GM19099 (cell line): ENCODE measurements around the gene KRTAP5-11.

Experiments
- POLR2A ChIP-seq: IDR thresholded peaks from 3 replicates; pipeline ENCODE4 v1.6.1; 2011; ENCODE audit warnings: low read depth; ENCODE audit not compliant: insufficient read length; ENCODE audit errors: extremely low read depth

The KRTAP5-11 gene

GRCh38 chr11:71582309-71582895 lies at the start of gene KRTAP5-11:
TSS of gene KRTAP5-11 (minus strand) at chr11:71582875. CDS start at chr11:71582837, 38 bp downstream.
- no peak for TF ChIP-seq POLR2A

DNA sequence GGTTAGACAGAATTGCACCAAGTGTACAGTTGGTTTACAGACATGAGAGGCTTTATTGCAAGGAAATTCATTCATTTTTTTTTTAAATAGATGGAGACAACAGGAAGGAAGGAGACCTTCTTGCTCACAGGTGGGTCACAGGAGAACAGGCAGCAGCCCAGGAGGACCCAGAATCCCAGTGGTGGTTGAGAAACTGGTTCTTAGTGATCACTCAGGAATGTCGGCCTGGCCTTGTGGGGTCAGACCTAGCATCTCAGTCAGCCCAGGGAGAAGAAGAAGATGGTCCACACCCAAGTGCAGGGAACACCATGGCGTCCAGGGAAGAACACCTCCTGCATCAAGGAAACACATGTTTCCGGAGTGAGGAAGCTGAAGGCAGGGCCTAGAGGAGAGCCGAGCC lies 849 bp downstream of the KRTAP5-11 start:
- no peak for TF ChIP-seq POLR2A

DNA sequence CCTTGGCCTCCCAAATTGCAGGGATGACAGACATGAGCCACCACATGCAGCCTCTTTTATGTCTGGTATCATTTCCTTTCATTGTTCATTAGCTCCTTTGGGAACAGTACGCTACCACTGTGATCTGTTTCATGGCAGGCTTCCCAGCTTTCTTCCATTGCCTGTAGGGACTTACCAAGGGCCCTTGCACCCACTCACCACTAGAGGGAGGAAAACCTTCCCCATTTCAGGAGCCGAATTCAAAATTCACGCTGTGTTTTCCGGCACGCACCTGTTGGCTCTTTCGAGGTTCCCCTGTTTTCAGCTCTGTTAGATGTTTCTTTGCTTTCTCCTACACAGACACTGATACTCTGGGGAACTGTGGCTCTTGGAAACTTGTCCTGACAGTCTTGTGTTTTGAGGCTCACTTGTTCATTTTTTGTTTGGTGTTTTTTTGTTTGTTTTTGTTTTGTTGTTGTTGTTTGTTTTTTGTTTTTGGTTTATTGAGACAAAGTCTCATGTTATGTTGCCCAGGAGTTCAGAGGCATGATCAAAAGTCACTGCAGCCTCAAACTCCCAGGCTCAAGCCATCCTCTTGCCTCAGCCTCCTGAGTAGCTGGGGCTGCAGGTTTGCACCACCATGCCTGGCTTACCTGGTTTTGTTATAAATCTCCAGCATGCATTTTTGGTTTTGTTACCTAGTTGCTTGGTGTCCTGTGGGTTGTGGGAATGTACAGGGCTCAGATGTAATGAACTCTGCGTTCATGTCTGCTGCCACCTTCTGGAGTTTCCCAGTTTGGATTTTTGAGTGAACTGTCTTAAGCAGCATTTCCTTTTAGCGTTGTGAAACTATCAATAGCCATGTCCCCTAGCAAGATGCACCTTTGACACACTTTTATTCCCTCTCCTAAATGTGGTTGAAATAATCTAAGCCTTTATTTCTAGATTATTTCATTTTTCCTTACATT lies 2.3 kb downstream of the KRTAP5-11 start:
- no peak for TF ChIP-seq POLR2A

- no peak for TF ChIP-seq POLR2A
Measured at GRCh38 chr11:71577469-71578004, 5.1 kb downstream of the KRTAP5-11 start.

GRCh38 chr11:71575723-71576424 lies 6.8 kb downstream of the KRTAP5-11 start:
- no peak for TF ChIP-seq POLR2A

- TF ChIP-seq POLR2A: no peak
Measured at GRCh38 chr11:71574418-71574817, 8.3 kb downstream of the KRTAP5-11 start.

DNA sequence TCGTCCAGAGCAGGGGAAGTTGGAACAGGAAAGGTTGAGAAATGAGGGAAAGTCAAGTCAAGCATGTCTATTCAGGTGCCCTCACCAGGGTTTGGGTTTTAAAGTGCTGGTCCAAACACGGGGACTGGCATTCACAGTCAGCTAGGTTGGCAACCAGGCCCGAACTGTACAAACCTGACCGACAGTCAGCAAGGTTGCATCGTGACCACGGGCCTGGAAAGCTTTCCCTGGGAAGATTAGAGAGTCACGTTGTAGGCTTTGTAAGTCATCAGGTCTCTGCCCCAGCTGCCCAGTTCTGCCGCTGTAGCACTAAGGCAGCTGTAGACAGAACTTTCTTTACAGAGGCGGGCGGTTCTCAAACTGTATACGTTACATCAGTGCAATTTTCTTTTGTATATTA lies 9.9 kb downstream of the KRTAP5-11 start:
- TF ChIP-seq POLR2A: no peak

DNA sequence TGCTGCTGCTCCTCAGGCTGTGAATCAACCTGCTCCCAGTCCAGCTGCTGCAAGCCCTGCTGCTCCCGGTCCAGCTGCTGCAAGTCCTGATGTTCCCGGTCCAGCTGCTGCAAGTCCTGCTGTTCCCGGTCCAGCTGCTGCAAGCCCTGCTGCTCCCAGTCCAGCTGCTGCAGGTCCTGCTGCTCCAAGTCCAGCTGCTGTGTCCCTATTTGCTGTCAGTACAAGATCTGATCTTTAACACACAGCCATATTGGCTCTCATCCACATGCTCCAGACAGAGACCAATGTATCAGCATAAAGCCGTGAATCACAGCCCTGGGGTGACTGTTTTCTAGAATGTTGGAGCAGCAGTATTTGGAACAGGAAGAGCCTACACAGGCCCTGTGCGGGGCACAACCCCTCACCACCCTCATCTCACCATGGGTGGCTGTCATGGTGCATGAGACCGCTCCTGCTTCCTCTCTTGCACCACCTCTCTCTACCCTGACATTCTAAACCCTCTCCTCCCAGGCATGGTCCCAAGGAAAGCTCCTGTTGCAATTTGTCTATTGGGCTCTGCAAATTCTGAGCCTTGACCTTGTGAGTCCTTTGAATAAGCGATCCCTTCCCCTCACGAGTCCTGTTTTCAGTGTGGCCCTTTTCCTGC lies 13.8 kb downstream of the KRTAP5-11 start:
- no peak for TF ChIP-seq POLR2A

- no peak for TF ChIP-seq POLR2A
Measured at GRCh38 chr11:71566081-71566620, 16.5 kb downstream of the KRTAP5-11 start.

- TF ChIP-seq POLR2A: no peak
Measured at GRCh38 chr11:71565263-71565662, 17.4 kb downstream of the KRTAP5-11 start, which contains the start of gene KRTAP5-10. TSS of gene KRTAP5-10 (plus strand) at chr11:71565563. CDS start at chr11:71565588, 25 bp downstream.

DNA sequence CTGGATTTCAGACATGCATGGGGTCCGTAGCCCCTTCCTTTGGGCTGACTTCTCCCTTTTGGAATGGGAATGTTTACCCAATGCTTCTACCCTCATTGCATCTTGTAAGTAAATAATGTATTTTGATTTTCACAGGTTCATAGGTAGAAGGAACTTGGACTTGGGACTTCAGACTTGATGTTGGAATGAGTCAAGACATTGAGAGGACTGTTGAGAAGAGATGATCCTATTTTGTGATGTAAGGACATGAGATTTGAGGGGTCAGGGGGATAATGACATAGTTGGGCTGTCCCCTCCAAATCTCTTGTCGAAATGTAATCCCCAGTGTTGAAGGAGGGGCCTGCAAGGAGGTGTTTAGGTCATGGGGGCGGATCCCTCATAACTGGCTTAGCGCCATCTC lies 18.2 kb downstream of the KRTAP5-11 start:
- TF ChIP-seq POLR2A: no peak

GRCh38 chr11:71563406-71563805 lies 19.3 kb downstream of the KRTAP5-11 start:
- TF ChIP-seq POLR2A: no peak

- TF ChIP-seq POLR2A: no peak
Measured at GRCh38 chr11:71562120-71562519, 20.6 kb downstream of the KRTAP5-11 start.

- no peak for TF ChIP-seq POLR2A
Measured at GRCh38 chr11:71558996-71559395, 23.7 kb downstream of the KRTAP5-11 start.
